Stimulated activated naive CD8-positive, alpha-beta T cell treated with anti-CD3 and anti-CD28 coated beads, Interleukin-15, Interleukin-2, amounts not matched to agents 100 ng/mL and 50 ng/mL, for 24 hours (primary cell): ENCODE measurements around the gene EMILIN2.
"Not testable (repeated sequence)": the region's sequence is repeated elsewhere in the genome, so short reads cannot be mapped to it uniquely, and the experiment has no call there.

Source experiments
- H3K27ac Mint-ChIP-seq: one replicate; pipeline ENCODE4 v1.8.0; 2021; ENCODE audit warnings: mild to moderate bottlenecking, mixed read lengths
- H3K27me3 Mint-ChIP-seq: one replicate; pipeline ENCODE4 v1.8.0; 2021; ENCODE audit warnings: mixed read lengths
- H3K36me3 Mint-ChIP-seq: one replicate; pipeline ENCODE4 v1.8.0; 2021; ENCODE audit warnings: low read depth, mixed read lengths
- H3K4me1 Mint-ChIP-seq: one replicate; pipeline ENCODE4 v1.8.0; 2021; ENCODE audit warnings: low read depth, mixed read lengths
- H3K4me3 Mint-ChIP-seq: one replicate; pipeline ENCODE4 v1.8.0; 2021; ENCODE audit warnings: mild to moderate bottlenecking, mixed read lengths
- H3K9me3 Mint-ChIP-seq: one replicate; pipeline ENCODE4 v1.8.0; 2021; ENCODE audit warnings: mixed read lengths

Gene EMILIN2

DNA sequence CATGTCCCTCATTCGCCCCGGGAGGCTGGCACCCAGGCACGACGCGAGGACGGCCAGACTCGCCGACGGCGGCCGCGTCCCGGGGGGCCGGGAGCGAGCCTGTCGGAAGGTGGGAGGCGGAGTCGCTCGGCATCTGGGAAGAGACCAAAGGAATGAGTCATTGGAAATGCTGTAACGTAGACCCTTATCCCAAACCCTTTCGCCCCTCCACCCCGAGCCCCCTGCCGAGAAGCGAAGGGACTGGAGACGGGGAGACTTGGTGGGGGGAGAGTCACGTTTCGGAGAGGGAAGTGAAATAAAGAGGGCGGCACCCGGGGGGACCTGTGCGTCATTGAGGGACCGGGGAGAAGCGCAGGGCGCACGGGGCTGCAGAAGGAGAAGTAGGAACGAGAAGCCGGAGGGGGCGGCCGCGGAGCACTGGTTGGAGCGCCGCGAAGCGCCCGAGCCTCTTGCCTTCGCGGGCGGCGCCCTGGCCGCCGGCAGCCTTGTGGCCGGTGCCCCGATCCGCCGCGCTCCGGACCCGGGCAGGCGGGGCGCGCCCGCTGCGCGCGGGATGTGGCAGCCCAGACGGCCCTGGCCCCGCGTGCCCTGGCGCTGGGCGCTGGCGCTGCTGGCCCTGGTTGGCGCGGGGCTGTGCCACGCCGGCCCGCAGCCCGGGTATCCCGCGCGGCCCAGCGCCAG, at the start of gene EMILIN2:
TSS of gene EMILIN2 (plus strand) at position 371 of the 681 bp plus-strand sequence. CDS start at position 554, 183 bp downstream.
- H3K36me3 Mint-ChIP-seq: no peaks in the 10 kb centered on the region
- peak within 1 kb of the TSS; percentile 7 for H3K27ac Mint-ChIP-seq
- peak within 1 kb of the TSS; percentile 84 for H3K4me3 Mint-ChIP-seq
- peaks cover 38% of the 10 kb centered on the region for H3K4me1 Mint-ChIP-seq
- peaks cover 45% of the 10 kb centered on the region for H3K27me3 Mint-ChIP-seq
- no peaks in the 10 kb centered on the region for H3K9me3 Mint-ChIP-seq

DNA sequence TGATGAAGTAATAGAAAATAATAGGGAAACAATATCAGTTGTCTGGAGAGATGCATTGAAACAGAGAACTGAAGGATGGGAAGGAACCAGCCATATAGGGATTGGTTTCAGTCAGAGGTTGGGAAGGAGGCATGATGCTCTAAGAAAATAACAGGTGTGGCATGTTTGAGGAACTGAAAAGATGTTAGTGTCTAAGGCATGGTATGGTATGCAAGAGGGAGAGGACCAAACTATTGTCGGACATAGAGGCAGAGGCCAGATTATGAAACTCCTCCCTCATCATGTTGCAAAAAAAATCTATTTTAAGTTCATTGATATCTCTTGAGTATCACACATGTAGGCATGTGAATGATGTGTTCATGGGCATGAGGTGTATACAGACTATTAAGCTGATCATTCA, 48.9 kb upstream of the EMILIN2 start:
- Mint-ChIP-seq H3K36me3 (peaks cover 68% of the 10 kb centered on the region), H3K4me3 (no peak overlapping the region), H3K4me1 (no peaks in the 10 kb centered on the region)

DNA sequence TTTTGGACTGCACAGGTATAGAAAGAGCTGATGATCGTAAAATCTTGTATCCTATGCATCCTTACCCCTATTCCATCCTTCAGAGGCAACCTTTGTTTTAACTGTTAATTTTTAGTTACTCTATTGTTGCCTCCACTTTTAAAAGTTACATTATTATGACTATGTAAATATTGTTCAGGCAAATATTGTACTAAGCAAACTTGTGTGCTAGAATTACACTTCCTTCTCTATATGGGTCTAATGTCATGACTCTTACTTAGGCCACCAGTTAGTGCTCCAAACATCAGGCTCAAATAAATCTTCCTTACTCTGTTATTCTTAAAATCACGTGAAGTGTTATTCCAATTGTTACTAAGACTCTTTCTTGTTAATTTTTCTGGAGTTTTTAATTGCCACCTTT, 47.4 kb upstream of the EMILIN2 start:
- Mint-ChIP-seq H3K27ac (no peak overlapping the region), H3K9me3 (no peaks in the 10 kb centered on the region), H3K4me3 (no peak overlapping the region), H3K36me3 (peaks cover 74% of the 10 kb centered on the region), H3K27me3 (no peaks in the 10 kb centered on the region), H3K4me1 (no peaks in the 10 kb centered on the region)

More for the DNA sequence above, 48.9 kb upstream of the EMILIN2 start:
- Mint-ChIP-seq H3K9me3 (no peaks in the 10 kb centered on the region), H3K27me3 (no peaks in the 10 kb centered on the region), H3K27ac (no peak overlapping the region)

DNA sequence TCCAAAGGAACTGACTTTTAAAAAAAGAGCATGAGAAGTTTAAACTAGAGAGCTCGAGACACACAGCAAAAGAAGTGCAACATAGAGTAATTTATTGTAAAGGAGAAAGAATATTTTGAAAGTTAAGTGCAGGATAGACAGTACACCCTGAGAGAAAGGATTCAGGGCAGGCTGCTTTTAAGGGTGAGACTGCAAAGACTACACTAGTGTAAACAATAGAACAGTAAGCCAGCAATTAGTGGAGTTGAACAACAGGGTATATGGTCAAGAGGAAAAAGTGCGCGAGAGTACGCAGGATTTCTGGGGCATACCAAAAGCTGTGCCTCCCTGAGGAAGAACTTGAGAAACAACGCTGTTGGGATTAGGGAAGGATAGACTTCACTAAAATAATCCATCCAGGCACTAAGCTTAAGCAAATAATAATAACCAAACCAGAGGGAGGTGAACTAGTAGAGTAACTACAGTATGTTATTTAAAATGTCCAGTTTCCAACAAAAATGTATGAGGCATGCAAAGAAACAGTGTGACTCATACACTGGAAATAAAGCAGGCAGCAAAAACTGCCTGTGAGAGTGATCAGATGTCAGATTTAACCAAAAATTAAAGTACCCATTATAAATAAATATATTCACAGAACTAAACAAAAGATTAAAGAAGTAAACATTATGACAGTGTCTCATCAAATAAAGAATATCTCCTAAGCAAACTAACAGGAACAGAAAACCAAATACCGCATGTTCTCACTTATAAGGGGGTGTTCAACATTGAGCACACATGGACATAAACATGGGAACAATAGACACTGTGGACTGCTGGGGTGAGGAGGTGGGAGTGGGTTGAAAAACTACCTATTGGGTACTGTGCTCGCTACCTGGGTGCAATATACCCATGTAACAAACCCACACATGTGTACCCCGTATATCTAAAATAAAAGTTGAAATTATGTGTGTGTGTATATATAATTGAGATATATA, 40.5 kb upstream of the EMILIN2 start:
- Mint-ChIP-seq H3K4me3 (no peak overlapping the region), H3K9me3 (peaks cover 17% of the 10 kb centered on the region), H3K27me3 (no peaks in the 10 kb centered on the region), H3K27ac (no peak overlapping the region), H3K4me1 (no peaks in the 10 kb centered on the region), H3K36me3 (peaks cover 59% of the 10 kb centered on the region)

DNA sequence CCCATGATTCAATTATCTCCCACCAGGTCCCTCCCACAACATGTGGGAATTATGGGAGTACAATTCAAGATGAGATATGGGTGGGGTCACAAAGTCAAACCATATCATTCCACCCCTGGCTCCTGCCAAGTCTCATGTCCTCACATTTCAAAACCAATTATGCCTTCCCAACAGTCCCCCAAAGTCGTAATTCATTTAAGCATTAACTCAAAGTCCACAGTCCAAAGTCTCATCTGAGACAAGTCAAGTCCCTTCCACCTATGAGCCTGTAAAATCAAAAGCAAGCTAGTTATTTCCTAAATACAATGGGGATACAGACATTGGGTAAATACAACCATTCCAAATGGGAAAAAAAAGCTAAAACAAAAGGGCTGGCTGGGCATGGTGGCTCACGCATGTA, 38.2 kb upstream of the EMILIN2 start:
- H3K4me3 Mint-ChIP-seq: not testable (repeated sequence)

DNA sequence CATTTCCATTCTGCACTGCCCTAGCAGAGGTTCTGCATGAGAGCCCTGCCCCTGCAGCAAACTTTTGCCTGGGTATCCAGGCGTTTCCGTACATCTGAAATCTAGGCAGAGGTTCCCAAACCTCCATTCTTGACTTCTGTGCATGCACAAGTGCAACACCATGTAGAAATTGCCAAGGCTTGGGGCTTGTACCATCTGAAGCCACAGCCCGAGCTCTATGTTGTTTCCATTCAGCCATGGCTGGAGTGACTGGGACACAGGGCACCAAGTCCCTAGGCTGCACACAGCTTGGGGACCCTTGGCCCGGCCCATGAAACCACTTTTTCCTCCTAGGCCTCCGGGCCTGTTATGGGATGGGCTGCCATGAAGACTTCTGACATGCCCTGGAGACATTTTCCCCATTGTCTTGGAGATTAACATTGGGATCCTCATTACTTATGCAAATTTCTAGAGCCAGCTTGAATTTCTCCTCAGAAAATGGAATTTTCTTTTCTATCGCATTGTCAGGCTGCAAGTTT, 37.1 kb upstream of the EMILIN2 start:
- H3K4me1 Mint-ChIP-seq, H3K27me3 Mint-ChIP-seq, H3K4me3 Mint-ChIP-seq, H3K27ac Mint-ChIP-seq: not testable (repeated sequence)
- Mint-ChIP-seq H3K9me3 (peaks cover 37% of the 10 kb centered on the region), H3K36me3 (peaks cover 35% of the 10 kb centered on the region)

More for the DNA sequence above, 38.2 kb upstream of the EMILIN2 start:
- peaks cover 46% of the 10 kb centered on the region for H3K36me3 Mint-ChIP-seq
- not testable (repeated sequence) for H3K27ac Mint-ChIP-seq, H3K27me3 Mint-ChIP-seq, H3K4me1 Mint-ChIP-seq
- peaks cover 30% of the 10 kb centered on the region for H3K9me3 Mint-ChIP-seq

DNA sequence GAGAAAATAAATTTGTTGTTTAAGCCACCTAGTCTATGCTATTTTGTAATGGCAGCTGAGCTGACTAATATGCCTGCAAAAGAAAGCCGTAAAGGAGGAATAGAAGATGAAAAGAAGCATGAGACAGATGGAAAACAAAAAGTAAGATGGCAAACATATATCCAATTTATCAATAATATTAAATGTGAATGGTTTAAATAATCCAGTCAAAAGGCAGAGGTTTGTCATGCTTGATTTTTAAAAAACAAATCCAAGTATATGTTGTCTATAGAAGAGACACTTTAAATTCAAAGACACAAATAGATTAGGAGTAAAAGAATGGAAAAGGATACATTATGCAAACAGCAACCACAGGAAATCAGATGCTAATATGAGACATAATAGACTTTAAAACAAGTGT, 35.4 kb upstream of the EMILIN2 start:
- no peak overlapping the region for H3K27ac Mint-ChIP-seq
- peaks cover 46% of the 10 kb centered on the region for H3K9me3 Mint-ChIP-seq
- H3K36me3 Mint-ChIP-seq: peaks cover 19% of the 10 kb centered on the region
- no peak overlapping the region for H3K4me3 Mint-ChIP-seq
- H3K4me1 Mint-ChIP-seq: no peaks in the 10 kb centered on the region
- H3K27me3 Mint-ChIP-seq: no peaks in the 10 kb centered on the region

DNA sequence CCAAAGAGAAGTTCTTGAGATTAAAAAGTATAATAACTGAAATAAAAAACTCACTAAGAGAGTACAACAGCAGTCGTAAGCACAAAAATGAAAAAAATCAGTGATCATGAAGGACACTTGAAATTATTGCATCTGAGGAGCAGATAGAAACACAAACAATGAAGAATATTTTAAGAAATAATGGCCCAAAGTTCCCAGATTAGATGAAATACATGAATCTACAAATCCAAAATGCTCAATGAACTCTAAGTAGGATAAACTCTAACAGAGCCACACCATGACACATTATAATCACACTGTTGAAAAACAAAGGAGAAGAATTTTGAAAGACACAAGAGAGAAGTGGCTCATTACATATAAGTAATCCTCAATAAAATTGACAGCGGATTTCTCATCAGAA, 31.9 kb upstream of the EMILIN2 start:
- H3K4me1 Mint-ChIP-seq: no peaks in the 10 kb centered on the region
- H3K9me3 Mint-ChIP-seq: peaks cover 39% of the 10 kb centered on the region
- no peaks in the 10 kb centered on the region for H3K27me3 Mint-ChIP-seq
- no peak overlapping the region for H3K27ac Mint-ChIP-seq
- H3K4me3 Mint-ChIP-seq: no peak overlapping the region
- H3K36me3 Mint-ChIP-seq: no peaks in the 10 kb centered on the region

DNA sequence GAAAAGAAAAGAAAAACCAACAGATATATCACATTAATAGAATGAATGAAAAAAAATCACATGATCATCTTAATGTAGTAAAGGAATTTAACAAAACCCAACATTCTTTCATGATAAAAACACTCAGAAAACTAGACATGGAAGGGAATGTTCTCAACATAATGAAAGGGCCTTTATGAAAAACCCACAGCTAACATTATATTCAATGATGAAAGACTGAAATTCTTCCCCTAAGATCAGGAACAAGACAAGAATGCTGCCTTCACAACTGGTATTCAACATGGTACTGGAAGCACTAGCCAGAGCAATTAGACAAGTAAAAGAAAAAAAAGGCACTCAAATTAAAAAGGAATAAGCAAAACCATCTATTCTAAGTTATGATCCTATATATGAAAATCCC, 28.5 kb upstream of the EMILIN2 start:
- no peaks in the 10 kb centered on the region for H3K36me3 Mint-ChIP-seq
- no peaks in the 10 kb centered on the region for H3K4me1 Mint-ChIP-seq
- H3K9me3 Mint-ChIP-seq: peaks cover 19% of the 10 kb centered on the region
- H3K27ac Mint-ChIP-seq: no peak overlapping the region
- no peak overlapping the region for H3K4me3 Mint-ChIP-seq
- H3K27me3 Mint-ChIP-seq: no peaks in the 10 kb centered on the region

DNA sequence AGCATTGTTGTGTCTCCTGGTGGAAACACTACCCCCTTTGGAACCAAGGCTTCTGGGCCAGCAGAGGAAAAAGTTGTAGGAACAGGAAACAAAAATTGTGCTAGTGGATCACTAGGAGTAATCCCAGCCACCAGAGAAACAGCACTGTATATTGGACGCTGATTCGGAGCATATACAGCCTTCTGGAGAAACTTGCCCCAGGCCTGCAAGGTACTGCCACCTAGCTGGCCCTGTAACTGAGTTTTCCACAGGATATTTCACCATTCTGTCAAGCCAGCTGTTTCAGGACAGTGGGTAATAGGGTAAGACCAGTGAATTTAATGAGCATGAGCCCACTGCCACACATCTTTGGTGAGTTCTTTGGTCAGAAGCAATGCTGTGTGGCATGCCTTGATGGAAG, 25.1 kb upstream of the EMILIN2 start:
- Mint-ChIP-seq H3K27me3 (no peaks in the 10 kb centered on the region), H3K4me1 (no peaks in the 10 kb centered on the region), H3K36me3 (no peaks in the 10 kb centered on the region), H3K4me3 (no peak overlapping the region), H3K9me3 (no peaks in the 10 kb centered on the region), H3K27ac (no peak overlapping the region)

DNA sequence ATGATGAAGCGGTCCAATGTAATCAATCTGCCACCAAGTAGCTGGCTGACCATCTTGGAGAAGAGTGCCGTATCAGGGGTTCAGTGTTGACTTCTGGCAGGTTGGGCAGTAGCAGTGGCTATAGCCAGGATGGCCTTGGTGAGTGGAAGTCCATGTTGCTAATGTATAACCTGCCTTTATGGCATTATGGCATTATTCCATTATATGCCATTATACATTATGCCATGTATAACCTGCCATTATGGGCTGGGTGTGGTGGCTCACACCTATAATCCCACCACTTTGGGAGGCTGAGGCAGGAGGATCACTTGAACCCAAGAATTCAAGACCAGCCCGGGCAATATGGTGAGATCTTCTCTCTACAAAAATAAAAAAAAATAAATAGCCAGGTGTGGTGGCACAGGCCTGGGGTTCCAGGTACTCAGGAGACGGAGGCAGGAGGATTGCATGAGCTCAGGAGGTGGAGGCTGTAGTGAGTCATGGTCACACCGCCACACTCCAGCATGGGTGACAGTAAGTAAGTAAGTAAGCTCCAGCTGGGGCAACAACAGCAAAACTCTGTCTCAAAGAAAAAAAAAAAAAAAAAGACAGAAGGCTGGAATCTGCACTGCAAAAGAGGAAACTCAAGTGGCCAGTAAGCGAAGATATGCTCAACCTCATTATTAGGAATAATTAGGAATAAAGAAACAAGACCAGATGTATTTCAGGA, 24.4 kb upstream of the EMILIN2 start:
- H3K9me3 Mint-ChIP-seq: no peaks in the 10 kb centered on the region
- no peak overlapping the region for H3K27ac Mint-ChIP-seq
- no peak overlapping the region for H3K4me3 Mint-ChIP-seq
- H3K4me1 Mint-ChIP-seq: no peaks in the 10 kb centered on the region
- H3K36me3 Mint-ChIP-seq: no peaks in the 10 kb centered on the region
- no peaks in the 10 kb centered on the region for H3K27me3 Mint-ChIP-seq

DNA sequence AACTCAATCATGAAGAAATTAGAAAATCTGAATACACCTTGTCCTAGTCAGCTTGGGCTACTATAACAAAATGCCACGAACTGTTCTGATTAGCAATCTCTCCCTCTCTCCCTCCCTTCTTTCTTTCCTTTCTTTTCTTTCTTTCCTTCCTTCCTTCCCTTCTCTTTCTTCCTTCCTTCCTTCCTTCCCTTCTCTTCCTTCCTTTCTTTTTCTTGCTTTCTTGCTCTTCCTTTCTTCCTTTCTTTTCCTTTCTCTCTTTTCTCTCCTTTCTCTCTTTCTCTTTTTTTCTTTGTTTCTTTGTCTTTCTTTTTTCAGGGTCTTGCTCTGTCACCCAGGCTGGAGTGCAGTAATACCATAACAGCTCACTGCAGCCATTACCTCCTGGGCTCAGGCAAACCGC, 23.6 kb upstream of the EMILIN2 start:
- Mint-ChIP-seq H3K36me3 (no peaks in the 10 kb centered on the region), H3K27ac (no peak overlapping the region), H3K4me3 (no peak overlapping the region), H3K9me3 (no peaks in the 10 kb centered on the region), H3K27me3 (no peaks in the 10 kb centered on the region), H3K4me1 (no peaks in the 10 kb centered on the region)

DNA sequence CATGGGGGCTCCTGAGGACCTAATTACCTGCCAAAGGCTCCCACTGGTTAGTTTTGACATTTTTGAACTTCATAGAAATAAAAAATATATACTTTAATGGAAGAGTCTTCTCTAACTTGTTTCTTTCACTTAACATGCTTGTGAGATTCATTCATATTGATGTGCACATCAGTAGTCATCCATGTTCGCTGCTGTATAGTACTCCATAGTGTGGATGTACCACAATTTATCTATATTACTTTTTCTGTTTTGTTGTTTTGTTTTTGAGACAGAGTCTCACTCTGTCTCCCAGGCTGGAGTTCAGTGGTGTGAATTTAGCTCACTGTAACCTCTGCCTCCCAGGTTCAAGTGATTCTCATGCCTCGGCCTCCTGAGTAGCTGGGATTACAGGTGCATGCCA, 22.8 kb upstream of the EMILIN2 start:
- Mint-ChIP-seq H3K27me3 (no peaks in the 10 kb centered on the region), H3K4me1 (no peaks in the 10 kb centered on the region), H3K27ac (no peak overlapping the region), H3K36me3 (no peaks in the 10 kb centered on the region), H3K9me3 (no peaks in the 10 kb centered on the region), H3K4me3 (no peak overlapping the region)

DNA sequence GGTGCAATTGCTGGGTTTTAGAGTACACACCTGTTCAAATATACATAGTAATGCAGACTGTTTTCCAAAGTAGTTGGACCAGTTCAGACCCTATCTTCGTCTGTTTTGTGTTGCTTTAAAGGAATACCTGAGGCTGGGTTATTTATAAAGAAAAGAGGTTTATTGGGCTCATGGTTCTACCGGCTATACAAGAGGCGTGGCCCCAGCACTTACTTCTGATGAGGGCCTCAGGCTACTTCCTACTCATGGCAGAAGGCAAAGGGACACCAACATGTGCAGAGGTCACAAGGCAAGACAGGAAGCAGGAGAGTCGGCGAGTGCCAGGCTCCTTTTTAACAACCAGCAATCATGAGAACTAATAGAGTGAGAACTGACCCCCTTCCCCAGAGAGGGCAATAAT, 21.9 kb upstream of the EMILIN2 start:
- no peak overlapping the region for H3K4me3 Mint-ChIP-seq
- no peaks in the 10 kb centered on the region for H3K27me3 Mint-ChIP-seq
- no peaks in the 10 kb centered on the region for H3K9me3 Mint-ChIP-seq
- no peaks in the 10 kb centered on the region for H3K36me3 Mint-ChIP-seq
- no peaks in the 10 kb centered on the region for H3K4me1 Mint-ChIP-seq
- H3K27ac Mint-ChIP-seq: no peak overlapping the region
